ENCODE measurements around the gene CPT1A.

CPT1A gene

DNA sequence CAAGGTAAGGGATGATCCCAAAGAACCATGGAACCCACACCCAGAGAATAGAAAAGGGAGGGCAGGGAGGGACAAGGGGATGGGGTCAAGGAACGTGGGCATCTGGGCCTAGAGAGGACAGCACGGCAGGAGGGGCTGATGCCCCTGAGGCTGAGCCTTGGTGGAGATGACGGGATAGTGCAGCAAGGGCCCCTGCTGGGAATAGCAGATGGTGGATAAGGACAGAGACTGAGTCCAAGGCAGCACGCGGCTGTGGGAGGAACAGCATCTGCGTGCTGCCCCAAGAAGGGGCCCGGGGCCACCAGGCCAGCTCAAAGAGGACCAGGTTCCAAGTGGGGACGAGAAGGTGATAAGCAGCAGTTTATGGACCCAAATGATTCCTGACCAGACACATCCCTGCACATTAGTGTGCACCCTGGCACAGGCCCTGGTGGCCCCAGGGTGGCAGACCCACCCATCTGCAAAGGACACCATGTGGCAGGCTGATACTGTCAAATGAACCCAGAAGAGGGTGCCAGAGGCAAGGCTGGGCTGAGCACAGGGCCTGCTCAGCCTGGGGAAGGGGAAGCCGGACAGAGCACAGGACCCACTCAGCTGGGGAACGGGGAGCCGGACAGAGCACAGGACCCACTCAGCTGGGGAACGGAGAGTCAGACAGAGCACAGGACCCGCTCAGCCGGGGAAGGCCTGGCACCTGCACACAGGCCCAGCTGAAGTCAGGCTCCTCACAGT, 77.6 kb downstream of the CPT1A start:
- no peak for DNase-seq (ENCODE audit: low read depth)
- H3K4me3 ChIP-seq (ENCODE audit: low read depth, low read length), result no peak overlapping the region
- TF ChIP-seq, protein P1, sequence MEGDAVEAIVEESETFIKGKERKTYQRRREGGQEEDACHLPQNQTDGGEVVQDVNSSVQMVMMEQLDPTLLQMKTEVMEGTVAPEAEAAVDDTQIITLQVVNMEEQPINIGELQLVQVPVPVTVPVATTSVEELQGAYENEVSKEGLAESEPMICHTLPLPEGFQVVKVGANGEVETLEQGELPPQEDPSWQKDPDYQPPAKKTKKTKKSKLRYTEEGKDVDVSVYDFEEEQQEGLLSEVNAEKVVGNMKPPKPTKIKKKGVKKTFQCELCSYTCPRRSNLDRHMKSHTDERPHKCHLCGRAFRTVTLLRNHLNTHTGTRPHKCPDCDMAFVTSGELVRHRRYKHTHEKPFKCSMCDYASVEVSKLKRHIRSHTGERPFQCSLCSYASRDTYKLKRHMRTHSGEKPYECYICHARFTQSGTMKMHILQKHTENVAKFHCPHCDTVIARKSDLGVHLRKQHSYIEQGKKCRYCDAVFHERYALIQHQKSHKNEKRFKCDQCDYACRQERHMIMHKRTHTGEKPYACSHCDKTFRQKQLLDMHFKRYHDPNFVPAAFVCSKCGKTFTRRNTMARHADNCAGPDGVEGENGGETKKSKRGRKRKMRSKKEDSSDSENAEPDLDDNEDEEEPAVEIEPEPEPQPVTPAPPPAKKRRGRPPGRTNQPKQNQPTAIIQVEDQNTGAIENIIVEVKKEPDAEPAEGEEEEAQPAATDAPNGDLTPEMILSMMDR (IDR thresholded peaks at IDR 0.05; ENCODE audit: insufficient read depth, low read depth, low read length, missing control alignments), result no peak

DNA sequence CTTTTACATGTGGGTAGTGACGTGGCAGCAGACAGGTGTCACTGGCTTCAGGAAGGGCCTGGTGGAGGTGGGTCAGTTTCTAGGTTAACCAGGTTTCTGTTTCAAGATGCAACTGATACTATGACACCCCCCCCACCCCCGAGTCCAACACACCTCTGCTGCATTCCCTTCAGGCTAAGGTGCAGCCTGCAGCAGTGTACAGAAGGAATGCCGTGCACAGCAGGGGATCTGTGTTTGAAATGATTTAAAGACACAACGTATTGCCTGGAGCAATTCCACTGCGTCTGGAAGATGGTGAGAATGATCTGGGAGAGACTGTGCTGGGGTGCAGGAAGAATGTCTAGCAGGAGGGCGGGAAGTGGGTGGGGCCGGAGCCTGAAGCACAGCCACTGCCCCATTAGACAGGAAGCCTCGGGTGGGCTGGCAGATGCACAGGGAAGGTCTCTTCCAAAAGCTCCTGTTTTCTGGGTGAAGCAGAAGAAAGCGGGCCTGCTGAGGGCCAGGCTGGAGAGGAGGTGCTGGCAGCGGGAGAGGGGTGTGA, 78.5 kb downstream of the CPT1A start:
- no peak overlapping the region for H3K4me3 ChIP-seq (ENCODE audit: low read depth, low read length)
- TF ChIP-seq, protein P1 (IDR thresholded peaks at IDR 0.05; ENCODE audit: insufficient read depth, low read depth, low read length, missing control alignments), result no peak
- DNase-seq (ENCODE audit: low read depth), result peak; percentile 52

DNA sequence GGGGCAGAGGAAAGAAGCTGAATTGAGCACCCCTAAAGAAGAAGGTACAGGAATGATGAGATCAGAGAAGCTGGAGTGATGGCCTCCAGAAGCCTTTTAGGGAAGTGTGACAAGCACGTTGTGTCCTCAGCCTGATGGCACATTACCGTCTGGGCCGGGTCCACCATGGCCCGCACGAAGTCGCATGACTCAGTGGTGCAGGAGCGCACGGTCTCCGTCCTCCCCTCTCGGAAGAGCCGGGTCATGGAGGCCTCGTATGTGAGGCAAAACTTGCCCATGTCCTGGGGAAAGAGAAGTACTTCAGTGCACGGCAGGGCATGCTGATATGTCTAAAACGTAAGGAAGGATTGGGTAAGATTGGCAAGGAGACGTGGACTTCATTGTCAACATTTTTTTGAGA, 79.2 kb downstream of the CPT1A start:
- no peak for DNase-seq (ENCODE audit: low read depth)

DNA sequence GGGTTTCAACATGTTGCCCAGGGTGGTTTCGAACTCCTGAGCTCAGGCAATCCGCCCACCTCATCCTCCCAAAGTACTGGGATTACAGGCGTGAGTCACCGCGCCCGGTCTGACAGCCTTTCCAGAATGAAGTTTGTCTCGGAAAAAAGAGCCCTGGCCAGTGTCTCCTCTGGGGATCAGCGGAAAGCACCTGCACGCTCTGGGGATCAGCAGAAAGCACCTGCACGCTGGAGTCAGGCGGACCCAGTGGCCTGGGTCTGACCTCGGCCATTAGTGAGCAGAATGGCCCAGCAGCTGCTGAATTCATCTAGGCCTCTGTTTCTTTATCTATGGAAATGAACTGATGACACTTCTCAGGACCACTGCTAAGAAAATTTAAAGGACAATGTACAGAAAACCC, 79.9 kb downstream of the CPT1A start:
- H3K4me3 ChIP-seq (ENCODE audit: low read depth, low read length), result no peak overlapping the region
- TF ChIP-seq, protein P1 (IDR thresholded peaks at IDR 0.05; ENCODE audit: insufficient read depth, low read depth, low read length, missing control alignments), result no peak
- DNase-seq (ENCODE audit: low read depth), result no peak

More for the DNA sequence above, 79.2 kb downstream of the CPT1A start:
- H3K4me3 ChIP-seq (ENCODE audit: low read depth, low read length), result no peak overlapping the region
- TF ChIP-seq, protein P1 (IDR thresholded peaks at IDR 0.05; ENCODE audit: insufficient read depth, low read depth, low read length, missing control alignments), result no peak

DNA sequence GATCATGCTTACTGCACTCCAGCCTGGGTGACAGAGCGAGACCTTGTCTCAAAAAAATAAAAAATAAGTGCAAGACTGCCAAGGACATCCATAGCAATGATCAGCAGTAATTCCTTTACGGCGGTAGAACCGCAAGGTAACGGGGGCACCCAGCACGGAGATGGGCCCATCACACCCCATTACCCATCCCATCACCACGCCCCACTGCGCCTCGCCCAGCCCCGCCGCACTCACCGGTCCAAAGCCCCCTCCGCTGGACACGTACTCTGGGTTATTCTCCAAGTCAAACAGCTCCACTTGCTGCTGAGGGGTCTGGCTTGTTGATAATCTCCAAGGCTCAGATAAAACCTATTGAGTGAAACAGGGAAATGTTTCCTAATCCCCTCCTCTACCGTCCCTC, 81.7 kb downstream of the CPT1A start:
- DNase-seq (ENCODE audit: low read depth), result no peak
- no peak overlapping the region for H3K4me3 ChIP-seq (ENCODE audit: low read depth, low read length)
- TF ChIP-seq, protein P1 (IDR thresholded peaks at IDR 0.05; ENCODE audit: insufficient read depth, low read depth, low read length, missing control alignments), result no peak

DNA sequence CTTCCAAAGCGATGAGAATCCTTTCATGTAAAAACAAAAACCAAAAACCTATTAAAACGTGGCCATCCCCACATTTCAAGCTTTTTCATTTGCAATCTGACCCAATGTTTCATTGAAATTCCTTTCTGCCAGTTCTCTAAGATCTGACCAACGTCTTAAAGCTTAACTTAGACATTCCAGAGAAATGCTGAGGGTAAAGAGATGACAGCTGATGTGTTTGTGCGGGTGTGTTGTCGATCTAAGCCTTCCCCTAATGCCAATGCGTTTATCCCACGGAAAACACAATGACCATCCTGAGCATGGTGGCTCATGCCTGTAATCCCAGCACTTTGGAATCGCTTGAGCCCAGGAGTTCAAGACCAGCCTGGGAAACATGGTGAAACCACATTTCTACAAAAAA, 84.0 kb downstream of the CPT1A start:
- no peak overlapping the region for H3K4me3 ChIP-seq (ENCODE audit: low read depth, low read length)
- no peak for DNase-seq (ENCODE audit: low read depth)
- TF ChIP-seq, protein P1 (IDR thresholded peaks at IDR 0.05; ENCODE audit: insufficient read depth, low read depth, low read length, missing control alignments), result no peak

All from GM12865 (cell line).